ENCODE results near the gene GPR108. TPM values are rescaled to one million over a fixed set of nuclear protein-coding genes. Genes with fewer than 3 reads are reported as not detected.
"Not testable (repeated sequence)": the region's sequence is repeated elsewhere in the genome, so short reads cannot be mapped to it uniquely, and the experiment has no call there.

The GPR108 gene
- total RNA-seq, 1 donor from 2014 or later: 41.6 TPM

- H3K79me2 ChIP-seq (ENCODE audit: insufficient read depth, low read length): no peaks in the 10 kb centered on the region
- no peaks in the 10 kb centered on the region for H3K36me3 ChIP-seq (ENCODE audit: insufficient read depth, low read length)
- H4K20me1 ChIP-seq (ENCODE audit: insufficient read depth, low read length): no peaks in the 10 kb centered on the region
- no peak overlapping the region for H3K27ac Mint-ChIP-seq (ENCODE audit: unreplicated experiment)
- no peak overlapping the region for H3K27ac ChIP-seq (ENCODE audit: low read depth, low read length)
- FAIRE-seq (no peak), DNase-seq (ENCODE audit: low read depth) (no peak)
- no peaks in the 10 kb centered on the region for H3K4me1 ChIP-seq (ENCODE audit: insufficient read depth, low read length)
- peaks cover 7% of the 10 kb centered on the region for H3K9me3 Mint-ChIP-seq (ENCODE audit: unreplicated experiment)
- H3K4me3 ChIP-seq (ENCODE audit: insufficient read depth, low read depth, low read length): no peak overlapping the region
- H3K27me3 ChIP-seq (ENCODE audit: insufficient read depth, low read length): no peaks in the 10 kb centered on the region
- peaks cover 3% of the 10 kb centered on the region for H3K27me3 Mint-ChIP-seq (ENCODE audit: low read depth, unreplicated experiment)
- no peak overlapping the region for H2AFZ ChIP-seq (ENCODE audit: low read depth, low read length)
- no peak overlapping the region for H3K9ac ChIP-seq (ENCODE audit: low read length)
- H3K36me3 Mint-ChIP-seq (ENCODE audit: low read depth, unreplicated experiment): no peaks in the 10 kb centered on the region
- TF ChIP-seq, protein P1, sequence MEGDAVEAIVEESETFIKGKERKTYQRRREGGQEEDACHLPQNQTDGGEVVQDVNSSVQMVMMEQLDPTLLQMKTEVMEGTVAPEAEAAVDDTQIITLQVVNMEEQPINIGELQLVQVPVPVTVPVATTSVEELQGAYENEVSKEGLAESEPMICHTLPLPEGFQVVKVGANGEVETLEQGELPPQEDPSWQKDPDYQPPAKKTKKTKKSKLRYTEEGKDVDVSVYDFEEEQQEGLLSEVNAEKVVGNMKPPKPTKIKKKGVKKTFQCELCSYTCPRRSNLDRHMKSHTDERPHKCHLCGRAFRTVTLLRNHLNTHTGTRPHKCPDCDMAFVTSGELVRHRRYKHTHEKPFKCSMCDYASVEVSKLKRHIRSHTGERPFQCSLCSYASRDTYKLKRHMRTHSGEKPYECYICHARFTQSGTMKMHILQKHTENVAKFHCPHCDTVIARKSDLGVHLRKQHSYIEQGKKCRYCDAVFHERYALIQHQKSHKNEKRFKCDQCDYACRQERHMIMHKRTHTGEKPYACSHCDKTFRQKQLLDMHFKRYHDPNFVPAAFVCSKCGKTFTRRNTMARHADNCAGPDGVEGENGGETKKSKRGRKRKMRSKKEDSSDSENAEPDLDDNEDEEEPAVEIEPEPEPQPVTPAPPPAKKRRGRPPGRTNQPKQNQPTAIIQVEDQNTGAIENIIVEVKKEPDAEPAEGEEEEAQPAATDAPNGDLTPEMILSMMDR (IDR thresholded peaks at IDR 0.05; ENCODE audit: insufficient read depth, low read depth, low read length): no peak
- TF ChIP-seq EZH2 (IDR thresholded peaks at IDR 0.05; ENCODE audit: insufficient read depth, low read length): no peak
- no peaks in the 10 kb centered on the region for H3K9me3 ChIP-seq (ENCODE audit: insufficient read depth, low read depth, low read length)
- H3K4me2 ChIP-seq (ENCODE audit: low read length): no peak overlapping the region
- H3K4me3 Mint-ChIP-seq (ENCODE audit: unreplicated experiment): no peak overlapping the region
- no peaks in the 10 kb centered on the region for H3K4me1 Mint-ChIP-seq (ENCODE audit: low read depth, unreplicated experiment)
These were observed 40.1 kb upstream of the GPR108 start for GRCh38 chr19:6777434-6777833.

- Mint-ChIP-seq H3K9me3 (ENCODE audit: unreplicated experiment) (peaks cover 7% of the 10 kb centered on the region), H3K27me3 (ENCODE audit: low read depth, unreplicated experiment) (peaks cover 3% of the 10 kb centered on the region), H3K4me3 (ENCODE audit: unreplicated experiment) (no peak overlapping the region), H3K27ac (ENCODE audit: unreplicated experiment) (no peak overlapping the region), H3K4me1 (ENCODE audit: low read depth, unreplicated experiment) (no peaks in the 10 kb centered on the region), H3K36me3 (ENCODE audit: low read depth, unreplicated experiment) (no peaks in the 10 kb centered on the region)
- H3K27me3 ChIP-seq (ENCODE audit: insufficient read depth, low read length): no peaks in the 10 kb centered on the region
- H3K9me3 ChIP-seq (ENCODE audit: insufficient read depth, low read depth, low read length): no peaks in the 10 kb centered on the region
- H3K36me3 ChIP-seq (ENCODE audit: insufficient read depth, low read length): no peaks in the 10 kb centered on the region
- no peak for FAIRE-seq
- H3K4me3 ChIP-seq (ENCODE audit: insufficient read depth, low read depth, low read length): no peak overlapping the region
- no peak for TF ChIP-seq EZH2 (IDR thresholded peaks at IDR 0.05; ENCODE audit: insufficient read depth, low read length)
- TF ChIP-seq, protein P1 (IDR thresholded peaks at IDR 0.05; ENCODE audit: insufficient read depth, low read depth, low read length): no peak
- H4K20me1 ChIP-seq (ENCODE audit: insufficient read depth, low read length): no peaks in the 10 kb centered on the region
- no peaks in the 10 kb centered on the region for H3K79me2 ChIP-seq (ENCODE audit: insufficient read depth, low read length)
- H3K27ac ChIP-seq (ENCODE audit: low read depth, low read length): no peak overlapping the region
- DNase-seq (ENCODE audit: low read depth): no peak
- H3K4me2 ChIP-seq (ENCODE audit: low read length): no peak overlapping the region
- no peaks in the 10 kb centered on the region for H3K4me1 ChIP-seq (ENCODE audit: insufficient read depth, low read length)
- H2AFZ ChIP-seq (ENCODE audit: low read depth, low read length): no peak overlapping the region
- H3K9ac ChIP-seq (ENCODE audit: low read length): no peak overlapping the region
These were observed 39.6 kb upstream of the GPR108 start for GRCh38 chr19:6776999-6777398.

GRCh38 chr19:6776045-6776444 is 38.7 kb upstream of the GPR108 start:
- H3K36me3 Mint-ChIP-seq (ENCODE audit: low read depth, unreplicated experiment); FAIRE-seq: not testable (repeated sequence)

More at GRCh38 chr19:6776045-6776444, 38.7 kb upstream of the GPR108 start:
- H3K9me3 ChIP-seq (ENCODE audit: insufficient read depth, low read depth, low read length); H3K4me1 Mint-ChIP-seq (ENCODE audit: low read depth, unreplicated experiment); H3K27me3 ChIP-seq (ENCODE audit: insufficient read depth, low read length); H3K4me2 ChIP-seq (ENCODE audit: low read length); H4K20me1 ChIP-seq (ENCODE audit: insufficient read depth, low read length); DNase-seq (ENCODE audit: low read depth); H3K9me3 Mint-ChIP-seq (ENCODE audit: unreplicated experiment); H3K36me3 ChIP-seq (ENCODE audit: insufficient read depth, low read length); H3K27ac Mint-ChIP-seq (ENCODE audit: unreplicated experiment); H3K4me3 Mint-ChIP-seq (ENCODE audit: unreplicated experiment); H3K4me3 ChIP-seq (ENCODE audit: insufficient read depth, low read depth, low read length); H2AFZ ChIP-seq (ENCODE audit: low read depth, low read length); H3K9ac ChIP-seq (ENCODE audit: low read length); H3K4me1 ChIP-seq (ENCODE audit: insufficient read depth, low read length); H3K27ac ChIP-seq (ENCODE audit: low read depth, low read length); H3K79me2 ChIP-seq (ENCODE audit: insufficient read depth, low read length); H3K27me3 Mint-ChIP-seq (ENCODE audit: low read depth, unreplicated experiment): not testable (repeated sequence)

Data from astrocyte (in vitro differentiated cells and primary cell).